Smooth muscle cell (in vitro differentiated cells): ENCODE data around the gene RGS6. TPM values are rescaled to one million over a fixed set of nuclear protein-coding genes. Genes with fewer than 3 reads are reported as not detected.

Experiments used
- DNase-seq: peaks from one replicate; lab custom pipeline; 2025; ENCODE audit not compliant: unreplicated experiment; lab: John Stamatoyannopoulos, UW
- H2AFZ ChIP-seq: fragments of 200-600 bp; sonication (generic); 2 replicates; pipeline ENCODE4 v1.6.0; 2016; ENCODE audit warnings: antibody characterized with exemption, low read depth, mild to moderate bottlenecking
- H3F3A ChIP-seq: fragments of 200-600 bp; sonication (generic); 2 replicates; pipeline ENCODE4 v1.6.0; 2017; ENCODE audit warnings: antibody characterized with exemption, low read depth
- H3K27ac ChIP-seq: fragments of 200-600 bp; sonication (generic); 2 replicates; pipeline ENCODE4 v1.5.1; 2016; ENCODE audit warnings: low read depth, mild to moderate bottlenecking
- H3K27me3 ChIP-seq: fragments of 200-600 bp; sonication (generic); 2 replicates; pipeline ENCODE4 v1.6.1; 2016; ENCODE audit warnings: low read depth, mild to moderate bottlenecking
- H3K36me3 ChIP-seq: fragments of 200-600 bp; sonication (generic); 2 replicates; pipeline ENCODE4 v1.5.1; 2016; ENCODE audit warnings: low read depth
- H3K4me1 ChIP-seq: fragments of 200-600 bp; sonication (generic); 2 replicates; pipeline ENCODE4 v1.5.1; 2016; ENCODE audit warnings: low read depth
- H3K4me2 ChIP-seq: fragments of 200-600 bp; sonication (generic); 2 replicates; pipeline ENCODE4 v1.6.0; 2016; ENCODE audit warnings: mild to moderate bottlenecking
- H3K4me3 ChIP-seq: fragments of 200-600 bp; sonication (generic); 2 replicates; pipeline ENCODE4 v1.5.1; 2016; ENCODE audit warnings: mild to moderate bottlenecking
- H3K79me2 ChIP-seq: fragments of 200-600 bp; sonication (generic); 2 replicates; pipeline ENCODE4 v1.6.0; 2016; ENCODE audit warnings: low read depth, mild to moderate bottlenecking
- H3K9ac ChIP-seq: fragments of 200-600 bp; sonication (generic); 2 replicates; pipeline ENCODE4 v1.6.0; 2016; ENCODE audit warnings: low read depth
- H3K9me3 ChIP-seq: fragments of 200-600 bp; sonication (generic); replicated peaks from 2 replicates; pipeline ENCODE4 v1.5.1; 2016; ENCODE audit warnings: low read depth
- H4K20me1 ChIP-seq: fragments of 200-600 bp; sonication (generic); 2 replicates; pipeline ENCODE4 v1.6.0; 2016; ENCODE audit warnings: low read depth
- CTCF ChIP-seq: fragments of 200-600 bp; sonication (generic); IDR thresholded peaks from 2 replicates; pipeline ENCODE4 v1.5.1; 2017; ENCODE audit warnings: borderline replicate concordance, mild to moderate bottlenecking, antibody characterized with exemption; ENCODE audit not compliant: insufficient read depth, poor library complexity, severe bottlenecking
- WGBS: methylation state at CpG from one replicate; pipeline ENCODE4 v1.1.7; 2016; ENCODE audit warnings: low lambda C conversion rate; 5-methylcytosine and 5-hydroxymethylcytosine counted together
- polyA plus RNA-seq: library from polyadenylated mRNA; unstranded; fragments of >200 nt; fragmentation: Nextera tagmentation; extraction: Ambion mirVana; gene quantifications from 2 replicates; pipeline ENCODE4 v1.2.1, GENCODE V29; 2016
- total RNA-seq: library from RNA; depleted of rRNA; stranded (reverse); fragments of >200 nt; gene quantifications from 2 replicates; pipeline ENCODE4 v1.2.3, GENCODE V29; 2014

Gene RGS6
- total and polyA plus RNA-seq, 2 experiments from 2014 or later = 0.40 TPM; not detected in 1

GRCh38 chr14:72053651-72054050 lies 121.4 kb downstream of the RGS6 start:
- H3K4me2 ChIP-seq = no peak overlapping the region
- H3K9ac ChIP-seq = no peak overlapping the region
- no peak overlapping the region for H3K4me3 ChIP-seq
- no peak for DNase-seq
- no peaks in the 10 kb centered on the region for H3K27me3 ChIP-seq
- H3K4me1 ChIP-seq = no peaks in the 10 kb centered on the region
- no peak for TF ChIP-seq CTCF
- H3K79me2 ChIP-seq = no peaks in the 10 kb centered on the region
- no peaks in the 10 kb centered on the region for H3K36me3 ChIP-seq
- no peak overlapping the region for H3K27ac ChIP-seq
- H4K20me1 ChIP-seq = no peaks in the 10 kb centered on the region
- H2AFZ ChIP-seq = no peak overlapping the region
- no peaks in the 10 kb centered on the region for H3K9me3 ChIP-seq
- 83% methylated on average over 3 of the region's 3 CpGs for WGBS
- no peaks in the 10 kb centered on the region for H3F3A ChIP-seq

DNA sequence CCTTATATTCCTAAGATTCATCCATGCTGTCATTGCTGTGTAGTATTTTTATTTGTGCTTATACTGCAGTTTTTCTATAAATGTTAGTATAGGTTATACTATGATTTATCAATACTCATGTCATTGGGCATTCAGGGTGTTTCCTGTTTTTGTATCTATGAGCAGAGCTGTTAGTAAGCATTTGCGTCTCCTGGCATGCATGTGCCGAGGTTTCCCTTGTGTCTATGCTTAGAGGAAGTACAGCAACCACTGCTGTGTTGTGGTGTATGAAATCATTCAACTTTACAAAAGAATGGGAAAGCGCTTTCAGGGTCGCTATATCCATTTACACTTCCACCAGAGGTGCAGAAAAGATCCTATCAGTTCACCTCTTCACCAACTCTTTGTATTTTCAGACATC lies 122.7 kb downstream of the RGS6 start:
- Histone ChIP-seq H2AFZ (no peak overlapping the region), H3K79me2 (no peaks in the 10 kb centered on the region), H3K4me3 (no peak overlapping the region), H3K27ac (no peak overlapping the region), H3K36me3 (no peaks in the 10 kb centered on the region), H3K9me3 (no peaks in the 10 kb centered on the region), H3K4me2 (no peak overlapping the region), H3K9ac (no peak overlapping the region), H3K27me3 (no peaks in the 10 kb centered on the region), H3K4me1 (no peaks in the 10 kb centered on the region), H3F3A (no peaks in the 10 kb centered on the region), H4K20me1 (no peaks in the 10 kb centered on the region)
- no peak for DNase-seq
- TF ChIP-seq CTCF = no peak
- 87% methylated on average over 4 of the region's 4 CpGs for WGBS

GRCh38 chr14:72057701-72058285 lies 125.6 kb downstream of the RGS6 start:
- no peak overlapping the region for H2AFZ ChIP-seq
- H3K4me1 ChIP-seq = no peaks in the 10 kb centered on the region
- 91% methylated on average over 4 of the region's 4 CpGs for WGBS
- no peaks in the 10 kb centered on the region for H4K20me1 ChIP-seq
- H3K9ac ChIP-seq = no peak overlapping the region
- no peaks in the 10 kb centered on the region for H3K9me3 ChIP-seq
- no peaks in the 10 kb centered on the region for H3F3A ChIP-seq
- no peak overlapping the region for H3K4me3 ChIP-seq
- no peaks in the 10 kb centered on the region for H3K79me2 ChIP-seq
- H3K27me3 ChIP-seq = no peaks in the 10 kb centered on the region
- DNase-seq = no peak
- no peak overlapping the region for H3K27ac ChIP-seq
- H3K4me2 ChIP-seq = no peak overlapping the region
- no peak for TF ChIP-seq CTCF
- no peaks in the 10 kb centered on the region for H3K36me3 ChIP-seq

- no peaks in the 10 kb centered on the region for H3K9me3 ChIP-seq
- H3K36me3 ChIP-seq = no peaks in the 10 kb centered on the region
- DNase-seq = no peak
- no peak for TF ChIP-seq CTCF
- H3K27me3 ChIP-seq = no peaks in the 10 kb centered on the region
- no peak overlapping the region for H3K9ac ChIP-seq
- H2AFZ ChIP-seq = no peak overlapping the region
- 79% methylated on average over 3 of the region's 3 CpGs for WGBS
- H3F3A ChIP-seq = no peaks in the 10 kb centered on the region
- no peaks in the 10 kb centered on the region for H4K20me1 ChIP-seq
- no peak overlapping the region for H3K4me2 ChIP-seq
- no peak overlapping the region for H3K27ac ChIP-seq
- H3K79me2 ChIP-seq = no peaks in the 10 kb centered on the region
- no peak overlapping the region for H3K4me3 ChIP-seq
- H3K4me1 ChIP-seq = no peaks in the 10 kb centered on the region
These were observed 128.2 kb downstream of the RGS6 start for GRCh38 chr14:72060460-72060859.
